GM19395 (cell line): Measurements from ENCODE around the gene STRA6.

Source experiments
- ATAC-seq: cut with Tn5 transposase; IDR thresholded peaks from one replicate; pipeline ENCODE4 v1.9.1; 2021; ENCODE audit warnings: mild to moderate bottlenecking, moderate library complexity; ENCODE audit not compliant: unreplicated experiment

The STRA6 gene, protein sequence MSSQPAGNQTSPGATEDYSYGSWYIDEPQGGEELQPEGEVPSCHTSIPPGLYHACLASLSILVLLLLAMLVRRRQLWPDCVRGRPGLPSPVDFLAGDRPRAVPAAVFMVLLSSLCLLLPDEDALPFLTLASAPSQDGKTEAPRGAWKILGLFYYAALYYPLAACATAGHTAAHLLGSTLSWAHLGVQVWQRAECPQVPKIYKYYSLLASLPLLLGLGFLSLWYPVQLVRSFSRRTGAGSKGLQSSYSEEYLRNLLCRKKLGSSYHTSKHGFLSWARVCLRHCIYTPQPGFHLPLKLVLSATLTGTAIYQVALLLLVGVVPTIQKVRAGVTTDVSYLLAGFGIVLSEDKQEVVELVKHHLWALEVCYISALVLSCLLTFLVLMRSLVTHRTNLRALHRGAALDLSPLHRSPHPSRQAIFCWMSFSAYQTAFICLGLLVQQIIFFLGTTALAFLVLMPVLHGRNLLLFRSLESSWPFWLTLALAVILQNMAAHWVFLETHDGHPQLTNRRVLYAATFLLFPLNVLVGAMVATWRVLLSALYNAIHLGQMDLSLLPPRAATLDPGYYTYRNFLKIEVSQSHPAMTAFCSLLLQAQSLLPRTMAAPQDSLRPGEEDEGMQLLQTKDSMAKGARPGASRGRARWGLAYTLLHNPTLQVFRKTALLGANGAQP

DNA sequence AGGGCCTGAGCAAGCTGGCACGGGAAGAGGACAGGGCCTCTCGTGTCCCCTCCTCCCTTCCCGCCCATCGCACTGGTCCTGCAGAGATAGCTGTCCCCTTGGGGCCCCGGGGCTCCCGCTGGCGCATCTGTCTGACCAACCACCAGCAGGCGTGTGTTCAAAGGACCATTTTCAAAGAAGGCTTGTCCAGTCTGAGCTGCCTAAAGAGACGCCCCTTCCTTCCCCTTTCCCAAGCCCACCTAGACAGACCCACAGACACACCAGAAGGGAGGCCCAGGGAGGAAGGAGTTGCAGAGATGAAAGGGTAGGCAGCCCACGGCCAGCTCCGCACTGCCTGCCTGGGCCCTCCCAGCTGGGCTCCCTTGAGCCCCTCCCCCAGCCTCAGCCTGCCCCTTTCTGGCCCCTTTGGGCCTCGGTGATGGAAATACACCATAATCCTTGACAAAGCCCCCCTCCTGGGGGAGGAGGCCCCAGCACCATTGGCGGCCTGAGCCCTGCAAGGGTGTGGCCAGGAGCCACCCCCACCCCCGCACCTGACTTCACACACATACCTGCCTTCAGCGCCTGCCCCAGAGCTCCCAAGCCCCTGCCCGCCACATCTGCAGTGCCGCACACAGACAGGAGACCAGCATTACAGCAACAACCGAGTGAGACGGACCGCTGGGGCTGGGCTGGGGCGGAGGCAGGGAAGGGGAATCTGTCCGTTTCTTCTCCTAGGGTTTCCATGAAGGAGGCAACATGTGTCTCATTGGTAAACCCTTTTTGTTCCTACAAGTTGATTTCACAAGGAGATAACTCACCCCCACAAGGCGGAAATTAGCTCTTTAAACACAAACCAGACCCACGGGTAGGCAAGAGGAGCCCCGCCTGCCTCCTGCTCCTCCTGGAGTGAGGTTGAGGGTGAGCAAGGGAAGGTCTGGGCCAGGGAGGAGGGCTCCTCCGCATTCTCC lies at the start of gene STRA6:
Gene STRA6, minus strand, starts transcription at position 336 of the 950 bp plus-strand sequence. CDS start 520 bp downstream, outside the sequence.
- ATAC-seq: no peak

DNA sequence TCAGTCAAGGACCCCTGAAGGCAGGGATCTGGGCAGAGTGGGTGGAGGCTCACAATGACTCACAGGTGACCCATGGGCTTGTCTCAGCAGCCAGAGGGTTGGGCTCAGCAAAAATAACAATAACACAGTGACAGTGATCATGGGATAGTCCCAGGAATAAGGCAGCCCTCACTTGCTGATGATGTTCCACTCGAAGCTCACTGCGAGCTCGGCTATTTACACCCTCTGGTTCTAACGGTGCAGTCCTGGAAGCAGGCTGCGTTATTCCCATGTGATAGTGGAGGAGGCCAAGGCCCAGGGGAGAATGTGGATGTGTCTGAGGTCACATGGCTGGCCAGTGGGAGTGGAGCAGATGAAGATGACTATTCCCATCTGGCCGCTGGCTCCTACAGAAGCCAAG lies 49.7 kb upstream of the STRA6 start:
- no peak for ATAC-seq

DNA sequence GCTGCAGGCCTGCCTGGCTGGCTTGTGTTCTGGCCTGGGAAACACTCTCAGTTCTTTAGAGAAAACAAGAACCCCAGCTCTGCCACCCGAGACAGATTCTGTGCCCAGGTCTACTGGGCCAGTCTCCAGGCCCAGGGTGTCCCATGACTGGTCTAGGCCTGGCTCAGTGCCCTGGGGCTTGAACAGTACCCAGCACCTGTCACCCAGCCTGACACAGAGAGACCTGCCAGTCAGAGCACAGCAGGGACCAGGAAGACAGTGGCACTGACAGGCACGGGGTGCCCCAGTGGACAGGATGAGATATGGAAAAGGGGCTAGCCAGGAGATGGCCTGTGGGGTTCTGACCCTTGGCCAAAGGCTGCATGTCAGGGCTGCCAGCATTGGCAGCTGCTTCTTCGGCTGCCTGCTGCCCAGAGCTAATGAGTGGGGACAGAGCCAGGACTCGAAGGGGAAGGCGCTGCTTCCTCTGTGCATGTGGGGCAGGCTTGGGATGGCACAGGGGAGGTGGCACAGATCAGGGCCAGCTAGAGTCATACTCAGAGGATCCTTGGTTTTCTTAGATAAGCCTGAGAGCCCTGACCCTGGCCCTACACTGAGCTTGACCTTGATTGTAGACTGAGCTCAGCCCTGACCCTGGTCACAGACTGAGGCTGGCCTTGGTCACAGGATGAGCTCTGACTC lies 48.7 kb upstream of the STRA6 start:
- no peak for ATAC-seq

DNA sequence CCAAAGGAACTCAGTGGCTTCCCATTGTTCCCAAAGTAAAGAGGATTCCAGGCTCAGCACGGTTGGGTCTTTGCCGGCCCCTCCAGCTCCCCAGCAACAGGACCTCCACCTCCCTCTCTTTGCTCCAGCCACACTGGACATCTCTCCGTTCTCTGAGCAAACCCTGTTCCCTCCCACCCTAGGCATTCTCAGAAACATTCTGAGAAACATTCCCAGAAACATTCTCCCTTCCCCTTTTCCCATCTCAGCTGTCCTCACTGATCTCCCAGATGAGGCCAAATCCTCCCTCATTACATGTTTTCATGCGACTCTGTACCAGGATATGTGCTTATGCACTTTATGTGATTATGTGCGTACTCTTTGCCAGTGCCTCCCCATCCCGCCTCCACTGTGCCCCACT lies 47.7 kb upstream of the STRA6 start:
- ATAC-seq: no peak

DNA sequence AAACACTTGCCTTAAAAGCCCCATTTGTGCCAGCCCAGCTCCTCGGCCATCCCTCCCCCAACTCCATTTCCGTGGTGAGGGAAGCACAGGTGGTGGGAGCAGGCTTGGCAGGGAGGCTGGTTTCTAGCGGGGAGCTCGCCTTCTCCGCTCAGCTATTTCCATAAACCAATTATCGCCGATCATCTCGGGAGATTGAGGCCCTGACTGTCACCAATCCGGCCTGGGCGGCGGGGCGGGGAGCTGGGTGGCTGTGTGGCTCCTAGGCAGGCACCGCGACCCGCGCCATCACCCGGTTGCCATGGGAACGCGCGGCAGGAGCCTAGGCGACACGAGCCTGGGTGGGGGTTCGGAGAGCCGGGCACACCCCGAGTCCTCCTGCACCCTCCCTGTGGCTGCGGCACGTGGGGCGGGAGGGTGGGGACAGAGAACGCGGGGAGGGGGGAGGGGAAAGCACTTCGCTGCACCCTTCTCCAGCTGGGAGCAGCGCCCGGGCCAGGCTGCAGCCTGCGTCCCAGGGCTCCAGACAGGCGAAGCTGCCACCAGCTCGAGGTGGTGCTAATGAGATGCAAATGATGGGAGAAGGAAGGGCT lies 42.9 kb upstream of the STRA6 start:
- no peak for ATAC-seq

DNA sequence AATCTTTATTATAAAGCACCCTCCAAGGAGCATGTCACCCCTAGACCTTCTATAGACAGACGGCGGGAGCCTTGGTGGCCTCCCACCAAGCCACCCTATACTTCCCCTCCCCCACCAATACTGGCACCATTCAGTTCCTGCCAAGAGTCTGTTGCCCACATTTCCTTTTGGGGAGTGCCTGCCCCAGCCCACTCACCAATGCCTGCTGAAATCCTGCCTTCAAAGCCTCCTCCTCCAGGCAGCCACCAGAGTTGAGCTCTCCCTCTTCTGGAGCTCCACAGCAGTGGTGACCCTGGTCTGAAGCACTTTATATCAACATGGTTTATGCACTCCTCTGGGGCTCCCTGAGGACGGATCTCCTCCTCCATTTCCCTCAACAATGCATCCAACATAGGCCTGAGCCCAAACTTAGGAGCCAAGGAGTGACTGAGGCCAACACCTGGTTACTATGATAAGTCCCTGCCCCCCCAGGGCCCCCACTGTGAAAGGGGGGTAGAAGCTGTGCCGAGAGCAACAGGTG lies 42.3 kb upstream of the STRA6 start:
- ATAC-seq: no peak

DNA sequence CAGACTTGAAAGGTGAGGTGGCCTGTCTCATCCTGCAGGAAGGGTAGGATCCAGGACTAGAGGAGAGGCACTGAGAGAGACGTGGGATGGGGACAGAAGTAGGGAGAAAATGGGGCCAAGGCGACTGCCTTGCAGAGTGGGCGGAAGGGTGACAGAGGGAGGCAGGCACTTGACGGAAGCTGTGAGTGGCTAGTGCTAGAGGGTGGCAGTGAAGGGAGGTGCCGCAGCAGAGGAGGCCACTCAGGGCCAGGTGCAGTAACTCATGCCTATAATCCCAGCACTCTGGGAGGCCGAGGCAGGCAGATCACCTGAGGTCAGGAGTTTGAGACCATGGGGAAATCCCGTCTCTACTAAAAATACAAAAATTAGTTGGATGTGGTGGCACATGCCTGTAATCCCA lies 40.8 kb upstream of the STRA6 start:
- no peak for ATAC-seq

DNA sequence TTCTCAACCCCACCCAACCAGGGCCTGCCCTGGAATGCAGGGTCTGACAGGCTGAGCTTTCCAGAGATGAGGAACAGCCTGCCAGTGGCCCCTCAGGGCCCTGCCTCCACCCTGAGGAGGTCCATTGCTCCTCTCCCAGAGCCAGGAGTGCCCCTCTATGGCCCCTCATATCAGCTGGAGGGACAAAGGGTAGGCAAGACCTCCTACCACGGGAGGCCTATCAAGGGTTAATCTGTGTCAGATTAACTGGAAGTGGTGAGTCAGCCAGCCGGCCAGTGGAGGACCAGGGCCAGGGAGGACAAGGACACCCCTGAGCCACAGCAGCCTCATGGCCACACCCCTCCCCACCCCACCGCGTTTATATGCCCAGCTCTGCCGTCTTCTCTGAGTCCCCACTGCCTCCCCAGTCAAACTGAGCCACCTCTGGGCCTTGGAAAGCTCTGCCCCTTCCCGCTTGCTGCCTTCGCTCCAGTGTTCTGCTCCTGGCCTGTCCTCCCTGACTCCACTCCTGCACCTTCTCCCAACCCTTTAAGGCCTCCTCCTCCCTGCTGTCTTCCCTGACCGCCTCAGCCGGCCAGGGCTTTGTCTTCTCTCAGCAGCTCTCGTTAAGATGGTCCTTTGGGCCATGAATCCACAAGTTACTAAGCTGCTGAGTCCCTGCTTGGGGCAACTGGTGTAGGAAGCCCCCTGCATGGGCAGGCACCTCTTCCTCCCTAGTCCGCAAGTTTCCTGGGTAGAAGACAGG lies 40.0 kb upstream of the STRA6 start:
- no peak for ATAC-seq

DNA sequence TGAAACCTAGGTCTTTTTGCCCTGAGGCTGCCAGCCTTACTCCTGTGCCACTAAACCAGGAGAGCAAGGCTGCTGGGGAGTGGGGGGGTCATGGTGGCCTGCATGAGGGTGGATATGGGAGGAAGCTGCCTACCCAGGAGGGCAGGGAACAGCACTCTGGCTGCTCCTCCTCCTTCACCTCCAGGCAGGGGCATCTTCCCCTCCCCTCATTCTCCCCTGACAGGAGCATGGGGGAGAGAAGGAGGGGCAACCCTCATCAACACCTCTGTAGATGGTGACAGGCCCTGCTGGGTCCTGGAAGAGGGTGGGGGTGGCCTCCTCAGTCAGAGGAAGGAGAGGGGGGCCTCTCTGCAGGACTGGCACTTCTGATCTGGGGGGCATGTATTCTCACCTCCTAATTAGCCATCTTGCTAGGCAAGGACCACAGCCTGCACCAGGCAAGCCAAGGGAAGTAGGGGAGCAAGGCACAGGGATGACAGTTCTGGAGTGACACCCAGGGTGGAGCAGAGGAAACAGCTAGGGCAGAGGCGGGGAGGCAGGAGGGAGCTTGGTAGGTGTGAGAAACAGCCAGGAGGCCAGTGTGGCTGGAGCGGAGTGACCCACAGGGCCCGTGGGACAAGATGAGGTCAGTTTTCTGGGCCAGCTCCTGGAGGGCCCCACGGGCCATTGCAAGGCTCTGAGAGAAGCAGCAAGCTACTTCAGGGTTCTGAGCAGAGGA lies 38.5 kb upstream of the STRA6 start:
- no peak for ATAC-seq

DNA sequence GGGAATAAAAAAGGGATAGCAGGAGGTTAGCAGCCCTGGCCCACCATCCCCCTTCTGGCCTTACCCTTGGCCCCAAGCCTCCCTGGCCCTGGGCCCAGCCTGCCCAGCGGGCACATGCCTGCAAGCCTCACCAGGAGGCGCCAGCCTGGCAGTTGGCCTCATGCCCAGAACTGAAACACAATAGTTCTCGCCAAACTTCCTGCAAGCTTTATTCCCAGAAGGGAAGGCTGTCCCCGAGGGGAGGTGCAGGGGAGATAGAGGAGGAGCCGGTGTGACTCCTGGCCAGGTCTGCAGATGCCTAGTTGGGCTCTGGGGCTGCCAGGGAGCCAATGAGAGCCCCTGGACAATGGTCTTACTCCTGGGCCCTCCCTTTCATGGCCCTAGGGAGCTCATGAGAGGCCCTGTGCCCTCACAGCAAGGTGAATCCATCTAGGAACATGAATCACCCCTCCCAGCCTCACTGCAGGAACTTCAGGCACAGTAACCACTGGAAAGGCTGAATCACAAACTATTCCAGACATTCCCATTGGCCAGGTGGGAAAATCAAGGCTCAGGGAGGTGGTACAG lies 37.5 kb upstream of the STRA6 start:
- no peak for ATAC-seq

DNA sequence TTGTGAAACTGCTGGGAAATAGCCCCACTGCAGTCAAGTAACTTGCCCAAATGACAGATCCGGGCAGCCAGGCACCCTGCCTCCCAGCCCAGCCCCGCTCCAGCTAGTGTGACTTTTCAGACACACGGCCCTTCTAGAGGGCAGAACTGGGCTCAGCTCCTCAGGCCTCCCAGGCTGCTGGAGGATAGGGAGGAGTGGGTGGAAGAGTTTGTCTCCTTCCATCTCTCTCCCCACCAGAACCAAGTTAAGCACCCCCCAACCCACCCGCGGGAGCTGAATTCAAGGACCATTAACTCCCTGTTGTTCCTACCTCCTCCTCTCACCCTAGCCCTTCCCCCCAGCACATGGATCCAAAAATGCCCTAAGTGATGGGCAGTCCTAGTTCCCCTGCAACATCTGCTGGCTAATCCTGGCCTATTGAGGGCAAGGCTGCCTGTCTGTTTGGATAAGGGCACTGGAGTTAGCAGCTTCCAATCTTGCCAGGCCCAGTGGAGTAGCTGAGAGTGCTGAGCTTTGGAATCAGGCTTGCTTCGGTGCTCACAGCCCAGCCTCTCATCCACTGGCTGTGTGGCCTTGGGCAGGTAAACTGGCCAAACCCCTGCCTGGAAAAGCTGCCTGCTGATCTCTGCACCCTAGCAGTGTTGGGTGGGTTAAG lies 36.6 kb upstream of the STRA6 start:
- no peak for ATAC-seq

DNA sequence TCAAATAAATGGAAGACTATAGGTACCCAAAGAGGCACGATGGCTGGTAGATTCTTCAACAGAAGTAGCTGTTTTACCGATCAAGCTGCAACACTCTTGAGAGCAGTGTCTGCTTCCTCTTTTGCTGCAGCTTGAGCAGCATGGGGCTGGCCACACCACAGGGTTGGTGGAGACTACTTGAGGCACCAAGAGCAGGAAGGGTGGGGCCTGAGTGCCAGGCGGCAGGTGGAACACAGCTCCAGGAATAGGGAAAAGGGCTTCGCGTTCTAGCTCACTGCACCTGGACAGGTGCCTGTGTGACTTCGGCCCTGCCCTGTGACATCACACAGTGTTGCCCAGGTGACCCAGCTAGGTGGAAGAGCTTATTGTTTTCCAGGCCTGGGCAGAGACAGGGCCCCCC lies 33.4 kb upstream of the STRA6 start, which contains the start of gene CCDC33:
Gene CCDC33, plus strand, starts transcription at position 365 of the 400 bp plus-strand sequence. CDS start 394 bp downstream, outside the sequence.
- ATAC-seq: no peak

DNA sequence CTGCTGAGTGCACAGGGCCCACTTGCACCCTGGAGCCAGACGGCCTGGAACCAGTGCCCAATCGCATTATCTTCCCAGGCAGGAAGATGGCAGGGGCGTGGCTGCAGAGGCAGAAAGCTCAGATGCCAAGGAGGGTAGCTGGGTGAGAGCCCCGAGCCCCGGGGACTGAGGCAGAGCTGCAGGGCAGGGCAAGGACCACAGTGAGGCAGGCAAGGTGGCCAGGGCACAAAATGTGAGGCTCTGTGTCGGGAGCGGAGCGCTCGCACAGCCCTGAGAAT lies 31.9 kb upstream of the STRA6 start:
- no peak for ATAC-seq

DNA sequence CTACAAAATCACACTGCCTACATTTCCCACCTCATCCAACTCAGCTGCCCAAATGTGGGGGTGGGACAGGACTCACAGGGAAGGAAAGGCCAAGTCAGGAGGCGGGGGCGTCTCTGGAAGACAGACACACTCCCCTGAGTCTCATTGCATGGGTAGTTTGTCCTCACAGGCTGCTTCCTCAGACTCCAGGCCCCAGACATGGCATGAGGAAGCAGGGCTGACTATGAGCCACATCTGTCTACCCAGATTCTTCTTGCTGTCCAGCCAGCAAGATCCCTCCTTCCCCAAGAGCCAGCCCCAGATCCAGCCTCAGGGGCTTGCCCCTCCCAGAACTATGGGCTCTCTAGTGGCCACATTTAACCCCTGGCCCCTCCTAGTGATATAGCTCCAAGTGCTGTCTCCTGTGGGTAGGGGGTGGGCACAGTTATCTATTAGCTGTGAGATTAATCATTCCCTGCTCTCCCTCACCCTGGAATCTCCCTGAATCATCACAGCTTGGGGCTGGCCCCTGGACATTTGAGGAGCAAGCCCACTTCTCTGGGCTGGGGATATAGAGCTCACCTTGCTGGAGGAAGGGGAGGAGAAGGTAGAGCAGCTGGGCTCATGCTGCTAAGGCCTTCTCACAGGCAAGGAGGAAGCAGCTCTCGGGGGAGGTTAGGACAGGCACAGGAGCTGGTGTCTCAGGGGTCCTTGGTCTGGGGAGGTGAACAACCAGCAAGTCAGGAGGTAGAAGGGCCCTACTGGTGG lies 31.4 kb upstream of the STRA6 start:
- ATAC-seq: no peak

DNA sequence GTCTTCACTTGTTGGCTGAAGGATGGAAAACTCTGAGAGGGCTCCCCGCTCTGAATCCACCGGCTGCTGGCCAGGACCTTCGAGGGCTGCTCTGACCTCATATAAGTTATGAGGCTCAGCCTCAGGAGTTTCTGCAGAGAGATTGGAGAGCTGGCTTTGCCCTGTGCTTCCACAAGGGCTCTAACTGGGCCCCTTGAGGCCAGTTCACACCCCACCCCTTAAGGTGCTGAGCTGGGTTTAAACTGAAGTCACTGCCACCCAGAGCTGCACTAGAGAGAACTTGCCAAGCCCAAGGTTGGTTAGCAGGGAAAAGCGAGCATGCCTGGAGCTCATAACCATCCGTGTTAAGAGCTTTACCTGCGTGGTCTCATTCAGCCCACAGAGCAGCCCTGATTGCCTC lies 30.8 kb upstream of the STRA6 start:
- ATAC-seq: no peak

DNA sequence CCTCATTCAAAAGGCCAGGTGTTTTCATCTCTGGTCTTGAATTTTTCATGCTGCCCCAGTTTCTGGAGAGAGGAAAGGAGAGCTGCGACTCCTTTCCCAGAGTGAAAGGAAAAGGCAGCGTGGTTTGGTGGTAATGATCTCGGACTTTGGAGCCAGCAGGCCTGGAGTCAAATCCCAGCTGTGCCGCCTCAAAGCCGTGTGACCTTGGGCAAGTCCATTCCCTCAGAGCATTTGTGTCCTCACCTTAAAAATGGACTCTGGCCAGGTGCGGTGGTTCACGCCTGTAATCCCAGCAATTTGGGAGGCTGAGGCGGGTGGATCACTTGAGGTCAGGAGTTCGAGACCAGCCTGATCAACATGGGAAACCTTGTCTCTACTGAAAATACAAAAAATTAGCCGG lies 28.9 kb upstream of the STRA6 start:
- no peak for ATAC-seq

DNA sequence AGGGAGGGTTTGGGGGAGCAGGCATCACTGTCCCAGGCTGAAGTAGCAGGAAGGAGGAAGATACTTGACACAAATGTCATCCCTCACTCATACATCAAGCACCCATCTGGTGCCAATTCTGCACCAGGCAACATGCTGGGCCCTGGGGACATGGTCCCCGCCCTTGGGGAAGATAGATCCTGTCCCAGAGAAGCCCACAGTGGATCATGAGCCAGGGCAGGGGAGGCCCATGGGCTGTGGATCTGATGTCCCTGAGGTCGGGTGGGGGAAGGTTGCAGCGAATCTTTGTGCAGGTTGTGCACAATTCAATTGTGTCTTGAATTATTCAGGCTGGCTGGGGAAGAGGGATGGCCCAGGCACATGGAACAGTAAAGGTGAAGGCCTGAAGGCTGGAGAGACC lies 27.1 kb upstream of the STRA6 start:
- ATAC-seq: no peak

DNA sequence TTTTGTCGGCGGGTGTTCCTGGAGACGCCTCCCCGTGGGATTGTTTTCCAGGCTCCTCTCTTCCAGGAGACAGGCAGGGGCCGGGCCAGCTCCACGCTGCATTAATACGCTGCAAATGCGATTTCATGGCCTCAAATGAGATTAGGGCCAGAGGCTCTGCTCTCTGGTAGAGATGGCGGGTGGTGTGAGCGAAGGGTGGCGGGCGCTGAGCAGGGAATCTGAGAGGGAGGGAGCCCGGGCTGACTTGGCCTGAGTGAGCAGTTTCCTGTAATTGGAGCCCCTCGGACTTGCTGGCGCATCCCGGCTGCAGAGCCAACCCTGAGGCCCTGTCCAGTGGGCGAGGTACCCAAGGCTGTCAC lies 26.1 kb upstream of the STRA6 start:
- no peak for ATAC-seq
